ENCODE results near the gene PARVB.

PARVB gene

DNA sequence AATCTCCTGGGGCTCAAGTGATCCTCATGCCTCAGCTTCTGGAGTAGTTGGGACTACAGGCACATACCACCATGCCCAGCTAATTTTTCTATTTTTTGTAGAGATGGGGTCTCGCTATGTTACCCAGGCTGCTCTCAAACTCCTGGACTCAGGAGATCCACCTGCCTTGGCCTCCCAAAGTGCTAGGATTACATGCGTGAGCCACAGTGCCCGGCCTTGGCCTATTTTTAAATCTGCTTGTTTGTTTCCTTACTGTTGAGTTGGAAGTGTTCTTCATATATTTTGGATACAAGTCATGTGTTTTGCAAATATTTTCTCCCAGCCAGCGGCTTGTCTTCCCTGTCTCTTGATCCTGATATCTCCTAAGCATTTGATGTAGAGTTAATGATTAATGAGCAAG lies 5.0 kb downstream of the PARVB start:
- Histone ChIP-seq H3K4me3 (ENCODE audit: low read depth, low read length) (no peak overlapping the region), H3K36me3 (ENCODE audit: control insufficient read depth in 2 of 2, insufficient read depth in 1 of 2, low read length in 2 of 2) (no peaks in the 10 kb centered on the region), H3K4me1 (ENCODE audit: control insufficient read depth, insufficient read depth, low read length) (no peaks in the 10 kb centered on the region), H3K27ac (ENCODE audit: extremely low read depth, low read depth, low read length) (no peak overlapping the region), H3K9me3 (ENCODE audit: control insufficient read depth, insufficient read depth, low read depth, low read length) (no peaks in the 10 kb centered on the region)
- ChIA-PET POLR2A (no interaction called here), CTCF (interaction anchor here (0.6 kb wide), 1 partner anchor 187 kb away, joined by 3 read pairs; no protein-coding TSS in a partner anchor)
- TF ChIP-seq, protein P1, sequence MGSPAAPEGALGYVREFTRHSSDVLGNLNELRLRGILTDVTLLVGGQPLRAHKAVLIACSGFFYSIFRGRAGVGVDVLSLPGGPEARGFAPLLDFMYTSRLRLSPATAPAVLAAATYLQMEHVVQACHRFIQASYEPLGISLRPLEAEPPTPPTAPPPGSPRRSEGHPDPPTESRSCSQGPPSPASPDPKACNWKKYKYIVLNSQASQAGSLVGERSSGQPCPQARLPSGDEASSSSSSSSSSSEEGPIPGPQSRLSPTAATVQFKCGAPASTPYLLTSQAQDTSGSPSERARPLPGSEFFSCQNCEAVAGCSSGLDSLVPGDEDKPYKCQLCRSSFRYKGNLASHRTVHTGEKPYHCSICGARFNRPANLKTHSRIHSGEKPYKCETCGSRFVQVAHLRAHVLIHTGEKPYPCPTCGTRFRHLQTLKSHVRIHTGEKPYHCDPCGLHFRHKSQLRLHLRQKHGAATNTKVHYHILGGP (tag by site-specific recombination; IDR thresholded peaks at IDR 0.05) = no peak
- no peak for TF ChIP-seq ZNF792 (tag by site-specific recombination; IDR thresholded peaks at IDR 0.05)
- no peak for TF ChIP-seq ZNF175 (tag by site-specific recombination; IDR thresholded peaks at IDR 0.05)
- TF ChIP-seq ZNF214 (tag by site-specific recombination; IDR thresholded peaks at IDR 0.05; ENCODE audit: borderline replicate concordance) = no peak
- TF ChIP-seq ZBTB17 (tag by site-specific recombination; IDR thresholded peaks at IDR 0.05) = no peak
- no peak for TF ChIP-seq KLF9 (tag by site-specific recombination; IDR thresholded peaks at IDR 0.05; ENCODE audit: low read depth)
- TF ChIP-seq, protein P2, sequence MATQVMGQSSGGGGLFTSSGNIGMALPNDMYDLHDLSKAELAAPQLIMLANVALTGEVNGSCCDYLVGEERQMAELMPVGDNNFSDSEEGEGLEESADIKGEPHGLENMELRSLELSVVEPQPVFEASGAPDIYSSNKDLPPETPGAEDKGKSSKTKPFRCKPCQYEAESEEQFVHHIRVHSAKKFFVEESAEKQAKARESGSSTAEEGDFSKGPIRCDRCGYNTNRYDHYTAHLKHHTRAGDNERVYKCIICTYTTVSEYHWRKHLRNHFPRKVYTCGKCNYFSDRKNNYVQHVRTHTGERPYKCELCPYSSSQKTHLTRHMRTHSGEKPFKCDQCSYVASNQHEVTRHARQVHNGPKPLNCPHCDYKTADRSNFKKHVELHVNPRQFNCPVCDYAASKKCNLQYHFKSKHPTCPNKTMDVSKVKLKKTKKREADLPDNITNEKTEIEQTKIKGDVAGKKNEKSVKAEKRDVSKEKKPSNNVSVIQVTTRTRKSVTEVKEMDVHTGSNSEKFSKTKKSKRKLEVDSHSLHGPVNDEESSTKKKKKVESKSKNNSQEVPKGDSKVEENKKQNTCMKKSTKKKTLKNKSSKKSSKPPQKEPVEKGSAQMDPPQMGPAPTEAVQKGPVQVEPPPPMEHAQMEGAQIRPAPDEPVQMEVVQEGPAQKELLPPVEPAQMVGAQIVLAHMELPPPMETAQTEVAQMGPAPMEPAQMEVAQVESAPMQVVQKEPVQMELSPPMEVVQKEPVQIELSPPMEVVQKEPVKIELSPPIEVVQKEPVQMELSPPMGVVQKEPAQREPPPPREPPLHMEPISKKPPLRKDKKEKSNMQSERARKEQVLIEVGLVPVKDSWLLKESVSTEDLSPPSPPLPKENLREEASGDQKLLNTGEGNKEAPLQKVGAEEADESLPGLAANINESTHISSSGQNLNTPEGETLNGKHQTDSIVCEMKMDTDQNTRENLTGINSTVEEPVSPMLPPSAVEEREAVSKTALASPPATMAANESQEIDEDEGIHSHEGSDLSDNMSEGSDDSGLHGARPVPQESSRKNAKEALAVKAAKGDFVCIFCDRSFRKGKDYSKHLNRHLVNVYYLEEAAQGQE (tag by site-specific recombination; IDR thresholded peaks at IDR 0.05) = no peak
- TF ChIP-seq ZNF677 (tag by site-specific recombination; IDR thresholded peaks at IDR 0.05) = no peak
- no peak for TF ChIP-seq GFI1B (tag by site-specific recombination; IDR thresholded peaks at IDR 0.05)
- no peak for TF ChIP-seq ZXDB (tag by site-specific recombination; IDR thresholded peaks at IDR 0.05)
- TF ChIP-seq ZNF596 (tag by site-specific recombination; IDR thresholded peaks at IDR 0.05) = no peak
- TF ChIP-seq, protein P3, sequence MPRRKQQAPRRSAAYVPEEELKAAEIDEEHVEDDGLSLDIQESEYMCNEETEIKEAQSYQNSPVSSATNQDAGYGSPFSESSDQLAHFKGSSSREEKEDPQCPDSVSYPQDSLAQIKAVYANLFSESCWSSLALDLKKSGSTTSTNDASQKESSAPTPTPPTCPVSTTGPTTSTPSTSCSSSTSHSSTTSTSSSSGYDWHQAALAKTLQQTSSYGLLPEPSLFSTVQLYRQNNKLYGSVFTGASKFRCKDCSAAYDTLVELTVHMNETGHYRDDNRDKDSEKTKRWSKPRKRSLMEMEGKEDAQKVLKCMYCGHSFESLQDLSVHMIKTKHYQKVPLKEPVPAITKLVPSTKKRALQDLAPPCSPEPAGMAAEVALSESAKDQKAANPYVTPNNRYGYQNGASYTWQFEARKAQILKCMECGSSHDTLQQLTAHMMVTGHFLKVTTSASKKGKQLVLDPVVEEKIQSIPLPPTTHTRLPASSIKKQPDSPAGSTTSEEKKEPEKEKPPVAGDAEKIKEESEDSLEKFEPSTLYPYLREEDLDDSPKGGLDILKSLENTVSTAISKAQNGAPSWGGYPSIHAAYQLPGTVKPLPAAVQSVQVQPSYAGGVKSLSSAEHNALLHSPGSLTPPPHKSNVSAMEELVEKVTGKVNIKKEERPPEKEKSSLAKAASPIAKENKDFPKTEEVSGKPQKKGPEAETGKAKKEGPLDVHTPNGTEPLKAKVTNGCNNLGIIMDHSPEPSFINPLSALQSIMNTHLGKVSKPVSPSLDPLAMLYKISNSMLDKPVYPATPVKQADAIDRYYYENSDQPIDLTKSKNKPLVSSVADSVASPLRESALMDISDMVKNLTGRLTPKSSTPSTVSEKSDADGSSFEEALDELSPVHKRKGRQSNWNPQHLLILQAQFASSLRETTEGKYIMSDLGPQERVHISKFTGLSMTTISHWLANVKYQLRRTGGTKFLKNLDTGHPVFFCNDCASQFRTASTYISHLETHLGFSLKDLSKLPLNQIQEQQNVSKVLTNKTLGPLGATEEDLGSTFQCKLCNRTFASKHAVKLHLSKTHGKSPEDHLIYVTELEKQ (tag by site-specific recombination; IDR thresholded peaks at IDR 0.05; ENCODE audit: borderline replicate concordance) = no peak
- TF ChIP-seq, protein P4, sequence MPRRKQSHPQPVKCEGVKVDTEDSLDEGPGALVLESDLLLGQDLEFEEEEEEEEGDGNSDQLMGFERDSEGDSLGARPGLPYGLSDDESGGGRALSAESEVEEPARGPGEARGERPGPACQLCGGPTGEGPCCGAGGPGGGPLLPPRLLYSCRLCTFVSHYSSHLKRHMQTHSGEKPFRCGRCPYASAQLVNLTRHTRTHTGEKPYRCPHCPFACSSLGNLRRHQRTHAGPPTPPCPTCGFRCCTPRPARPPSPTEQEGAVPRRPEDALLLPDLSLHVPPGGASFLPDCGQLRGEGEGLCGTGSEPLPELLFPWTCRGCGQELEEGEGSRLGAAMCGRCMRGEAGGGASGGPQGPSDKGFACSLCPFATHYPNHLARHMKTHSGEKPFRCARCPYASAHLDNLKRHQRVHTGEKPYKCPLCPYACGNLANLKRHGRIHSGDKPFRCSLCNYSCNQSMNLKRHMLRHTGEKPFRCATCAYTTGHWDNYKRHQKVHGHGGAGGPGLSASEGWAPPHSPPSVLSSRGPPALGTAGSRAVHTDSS (tag by site-specific recombination; IDR thresholded peaks at IDR 0.05) = no peak
- TF ChIP-seq, protein P5, sequence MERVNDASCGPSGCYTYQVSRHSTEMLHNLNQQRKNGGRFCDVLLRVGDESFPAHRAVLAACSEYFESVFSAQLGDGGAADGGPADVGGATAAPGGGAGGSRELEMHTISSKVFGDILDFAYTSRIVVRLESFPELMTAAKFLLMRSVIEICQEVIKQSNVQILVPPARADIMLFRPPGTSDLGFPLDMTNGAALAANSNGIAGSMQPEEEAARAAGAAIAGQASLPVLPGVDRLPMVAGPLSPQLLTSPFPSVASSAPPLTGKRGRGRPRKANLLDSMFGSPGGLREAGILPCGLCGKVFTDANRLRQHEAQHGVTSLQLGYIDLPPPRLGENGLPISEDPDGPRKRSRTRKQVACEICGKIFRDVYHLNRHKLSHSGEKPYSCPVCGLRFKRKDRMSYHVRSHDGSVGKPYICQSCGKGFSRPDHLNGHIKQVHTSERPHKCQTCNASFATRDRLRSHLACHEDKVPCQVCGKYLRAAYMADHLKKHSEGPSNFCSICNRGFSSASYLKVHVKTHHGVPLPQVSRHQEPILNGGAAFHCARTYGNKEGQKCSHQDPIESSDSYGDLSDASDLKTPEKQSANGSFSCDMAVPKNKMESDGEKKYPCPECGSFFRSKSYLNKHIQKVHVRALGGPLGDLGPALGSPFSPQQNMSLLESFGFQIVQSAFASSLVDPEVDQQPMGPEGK (tag by site-specific recombination; IDR thresholded peaks at IDR 0.05) = no peak
- TF ChIP-seq SP2 (tag by site-specific recombination; IDR thresholded peaks at IDR 0.05) = no peak
- TF ChIP-seq ZSCAN23 (tag by site-specific recombination; IDR thresholded peaks at IDR 0.05) = no peak
- TF ChIP-seq, protein P6, sequence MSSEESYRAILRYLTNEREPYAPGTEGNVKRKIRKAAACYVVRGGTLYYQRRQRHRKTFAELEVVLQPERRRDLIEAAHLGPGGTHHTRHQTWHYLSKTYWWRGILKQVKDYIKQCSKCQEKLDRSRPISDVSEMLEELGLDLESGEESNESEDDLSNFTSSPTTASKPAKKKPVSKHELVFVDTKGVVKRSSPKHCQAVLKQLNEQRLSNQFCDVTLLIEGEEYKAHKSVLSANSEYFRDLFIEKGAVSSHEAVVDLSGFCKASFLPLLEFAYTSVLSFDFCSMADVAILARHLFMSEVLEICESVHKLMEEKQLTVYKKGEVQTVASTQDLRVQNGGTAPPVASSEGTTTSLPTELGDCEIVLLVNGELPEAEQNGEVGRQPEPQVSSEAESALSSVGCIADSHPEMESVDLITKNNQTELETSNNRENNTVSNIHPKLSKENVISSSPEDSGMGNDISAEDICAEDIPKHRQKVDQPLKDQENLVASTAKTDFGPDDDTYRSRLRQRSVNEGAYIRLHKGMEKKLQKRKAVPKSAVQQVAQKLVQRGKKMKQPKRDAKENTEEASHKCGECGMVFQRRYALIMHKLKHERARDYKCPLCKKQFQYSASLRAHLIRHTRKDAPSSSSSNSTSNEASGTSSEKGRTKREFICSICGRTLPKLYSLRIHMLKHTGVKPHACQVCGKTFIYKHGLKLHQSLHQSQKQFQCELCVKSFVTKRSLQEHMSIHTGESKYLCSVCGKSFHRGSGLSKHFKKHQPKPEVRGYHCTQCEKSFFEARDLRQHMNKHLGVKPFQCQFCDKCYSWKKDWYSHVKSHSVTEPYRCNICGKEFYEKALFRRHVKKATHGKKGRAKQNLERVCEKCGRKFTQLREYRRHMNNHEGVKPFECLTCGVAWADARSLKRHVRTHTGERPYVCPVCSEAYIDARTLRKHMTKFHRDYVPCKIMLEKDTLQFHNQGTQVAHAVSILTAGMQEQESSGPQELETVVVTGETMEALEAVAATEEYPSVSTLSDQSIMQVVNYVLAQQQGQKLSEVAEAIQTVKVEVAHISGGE (tag by site-specific recombination; conservative IDR thresholded peaks at IDR 0.05; ENCODE audit: low read depth) = no peak
- TF ChIP-seq, protein P7, sequence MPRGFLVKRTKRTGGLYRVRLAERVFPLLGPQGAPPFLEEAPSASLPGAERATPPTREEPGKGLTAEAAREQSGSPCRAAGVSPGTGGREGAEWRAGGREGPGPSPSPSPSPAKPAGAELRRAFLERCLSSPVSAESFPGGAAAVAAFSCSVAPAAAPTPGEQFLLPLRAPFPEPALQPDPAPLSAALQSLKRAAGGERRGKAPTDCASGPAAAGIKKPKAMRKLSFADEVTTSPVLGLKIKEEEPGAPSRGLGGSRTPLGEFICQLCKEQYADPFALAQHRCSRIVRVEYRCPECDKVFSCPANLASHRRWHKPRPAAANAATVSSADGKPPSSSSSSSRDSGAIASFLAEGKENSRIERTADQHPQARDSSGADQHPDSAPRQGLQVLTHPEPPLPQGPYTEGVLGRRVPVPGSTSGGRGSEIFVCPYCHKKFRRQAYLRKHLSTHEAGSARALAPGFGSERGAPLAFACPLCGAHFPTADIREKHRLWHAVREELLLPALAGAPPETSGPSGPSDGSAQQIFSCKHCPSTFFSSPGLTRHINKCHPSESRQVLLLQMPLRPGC (tag by site-specific recombination; IDR thresholded peaks at IDR 0.05) = no peak
- no peak for TF ChIP-seq ZNF658 (tag by site-specific recombination; IDR thresholded peaks at IDR 0.05)

Data from HEK293 (cell line).